Measurements from ENCODE around the gene KLHL6. TPM values are rescaled to one million over a fixed set of nuclear protein-coding genes. Genes with fewer than 3 reads are reported as not detected.

Gene KLHL6
- polyA plus RNA-seq, 1 of the 3 experiments (the other 2 are of a cell fraction): not detected

- no peak for TF ChIP-seq RAD21 (IDR thresholded peaks at IDR 0.05; ENCODE audit: low read length)
Observed at GRCh38 chr3:183518491-183519251, 36.8 kb downstream of the KLHL6 start (continued).

GRCh38 chr3:183517607-183518006 lies 37.9 kb downstream of the KLHL6 start:
- Histone ChIP-seq H2AFZ (ENCODE audit: low read depth) (no peak overlapping the region), H3K9ac (no peak overlapping the region), H3K79me2 (ENCODE audit: insufficient read depth) (no peaks in the 10 kb centered on the region), H3K27me3 (ENCODE audit: insufficient read depth) (peaks cover 15% of the 10 kb centered on the region), H3K4me3 (ENCODE audit: low read depth in 2 of 2, low read length in 1 of 2) (no peak overlapping the region), H3K9me2 (no peaks in the 10 kb centered on the region), H3K36me3 (replicated peaks in 1 of 2; ENCODE audit: control insufficient read depth in 1 of 2, insufficient read depth in 2 of 2, low read length in 1 of 2) (no peaks in the 10 kb centered on the region), H4K20me1 (ENCODE audit: insufficient read depth) (no peaks in the 10 kb centered on the region), H3K4me1 (ENCODE audit: control insufficient read depth in 1 of 2, insufficient read depth in 2 of 2, low read depth in 1 of 2, low read length in 1 of 2) (no peaks in the 10 kb centered on the region), H3F3A (replicated peaks; ENCODE audit: insufficient read depth) (no peaks in the 10 kb centered on the region), H3K4me2 (no peak overlapping the region), H3K9me3 (no peaks in the 10 kb centered on the region), H3K27ac (ENCODE audit: low read depth in 2 of 2, low read length in 1 of 2) (no peak overlapping the region)
- 65% methylated on average over 4 of the region's 4 CpGs for WGBS (ENCODE audit: low lambda C conversion rate)
- ChIA-PET CTCF (no interaction called here), POLR2A (no interaction called here)
- no peak for TF ChIP-seq ZBTB33 (IDR thresholded peaks at IDR 0.05; ENCODE audit: borderline replicate concordance, low read depth)
- TF ChIP-seq REST (IDR thresholded peaks at IDR 0.05; ENCODE audit: low read depth, low read length): no peak
- TF ChIP-seq TEAD4 (IDR thresholded peaks at IDR 0.05; ENCODE audit: borderline replicate concordance, insufficient read depth): no peak
- no peak for TF ChIP-seq SIN3A (IDR thresholded peaks at IDR 0.05; ENCODE audit: borderline replicate concordance, low read depth, low read length)
- no peak for TF ChIP-seq RCOR1 (IDR thresholded peaks at IDR 0.05; ENCODE audit: low read length)
- no peak for TF ChIP-seq FOXM1 (IDR thresholded peaks at IDR 0.05; ENCODE audit: low read depth)
- TF ChIP-seq JUND (IDR thresholded peaks at IDR 0.05): no peak
- DNase-seq: no peak

Measured in SK-N-SH (cell line).